ENCODE measurements around the gene CYTH2.

The CYTH2 gene

DNA sequence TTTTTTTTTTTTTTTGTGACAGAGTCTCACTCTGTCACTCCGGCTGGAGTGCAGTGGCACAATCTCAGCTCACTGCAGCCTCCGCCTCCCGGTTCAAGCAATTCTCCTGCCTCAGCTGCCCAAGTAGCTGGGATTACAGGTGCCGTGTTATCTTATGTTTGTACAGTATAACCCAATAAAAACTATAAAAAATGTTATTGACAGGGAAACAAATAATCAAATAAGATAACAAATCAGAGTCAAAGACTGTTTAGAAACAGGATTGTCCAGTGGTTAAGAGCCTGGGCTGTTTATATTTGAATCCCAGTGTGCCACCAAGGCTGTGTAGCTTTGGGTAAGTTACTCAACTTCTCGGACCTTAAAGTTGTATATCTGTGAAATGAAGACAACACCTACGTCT lies 61.6 kb downstream of the CYTH2 start:
- Histone ChIP-seq H3K27me3 (ENCODE audit: insufficient read depth, low read length, poor library complexity) (no peaks in the 10 kb centered on the region), H2AK5ac (ENCODE audit: low read length) (no peak overlapping the region), H3K4ac (ENCODE audit: low read depth, low read length) (no peak overlapping the region), H3K27ac (ENCODE audit: low read depth, low read length) (no peak overlapping the region), H3K4me3 (ENCODE audit: low read length) (no peak overlapping the region), H2BK15ac (replicated peaks; ENCODE audit: low read depth) (no peak overlapping the region), H4K5ac (ENCODE audit: low read length) (no peak overlapping the region), H4K8ac (ENCODE audit: low read depth, low read length) (no peak overlapping the region), H2BK120ac (ENCODE audit: low read depth, low read length) (no peak overlapping the region), H3K56ac (ENCODE audit: low read length) (no peak overlapping the region), H3K4me2 (ENCODE audit: low read length) (no peak overlapping the region), H3K9ac (ENCODE audit: low read length) (no peak overlapping the region), H2BK5ac (ENCODE audit: low read length) (no peak overlapping the region), H3K18ac (ENCODE audit: low read length) (no peak overlapping the region), H3K36me3 (ENCODE audit: control insufficient read depth, insufficient read depth, low read length) (no peaks in the 10 kb centered on the region), H3K79me2 (ENCODE audit: control insufficient read depth, insufficient read depth, low read length) (no peaks in the 10 kb centered on the region), H3K23ac (ENCODE audit: low read length) (no peak overlapping the region), H3K79me1 (ENCODE audit: low read length) (no peaks in the 10 kb centered on the region), H3K4me1 (ENCODE audit: control insufficient read depth, low read depth, low read length) (no peaks in the 10 kb centered on the region)
- DNase-seq, result no peak
- WGBS (ENCODE audit: extremely low coverage, insufficient coverage, low lambda C conversion rate), result no CpG with 5 or more reads among the region's 6 CpGs
